Kidney (tissue), 14 donors: ENCODE measurements around the gene MED13L. TPM values are rescaled to one million over a fixed set of nuclear protein-coding genes. Genes with fewer than 3 reads are reported as not detected.
A peak's percentile ranks its signal among the peaks of the same experiment; 100 is the strongest.

ENCODE experiments used
- DNase-seq, 5 donors: peaks; one replicate each; pipeline ENCODE4 v3.0.0-alpha.2; 2013 to 2020
- FAIRE-seq: peaks from 2 replicates; lab custom pipeline; 2012; peaks lifted over from hg19 to GRCh38; lab: Jason Lieb, UNC
- H3K27ac ChIP-seq, 2 donors: one replicate each; pipeline ENCODE4 v1.7.0; 2013; ENCODE audit warnings: low read depth in 2 of 2, low read length in 2 of 2, inconsistent platforms in 1 of 2
- H3K27me3 ChIP-seq: one replicate; pipeline ENCODE4 v1.7.1; 2013; ENCODE audit warnings: low read length, inconsistent platforms; ENCODE audit not compliant: control insufficient read depth, insufficient read depth
- H3K36me3 ChIP-seq, 3 donors: one replicate each; pipeline versions ENCODE4 v1.7.0 to v1.7.1; 2013; ENCODE audit warnings: low read length in 3 of 3, control low read depth in 1 of 3, inconsistent platforms in 1 of 3; ENCODE audit not compliant: insufficient read depth in 3 of 3, control insufficient read depth in 2 of 3
- H3K4me1 ChIP-seq, 3 donors: one replicate each; pipeline versions ENCODE4 v1.7.0 to v1.7.1; 2013; ENCODE audit warnings: low read length in 3 of 3, inconsistent platforms in 1 of 3, low read depth in 1 of 3; ENCODE audit not compliant: control insufficient read depth in 2 of 3, insufficient read depth in 2 of 3
- H3K4me3 ChIP-seq, 3 donors: one replicate each; pipeline versions ENCODE4 v1.7.0 to v1.8.1; 2013; ENCODE audit warnings: low read length in 3 of 3, control low read depth in 1 of 3, inconsistent platforms in 1 of 3
- H3K9ac ChIP-seq, 3 donors: one replicate each; pipeline versions ENCODE4 v1.7.0 to v1.7.1; 2013; ENCODE audit warnings: low read length in 3 of 3, control low read depth in 1 of 3, inconsistent platforms in 1 of 3
- H3K9me3 ChIP-seq, 3 donors: one replicate each; pipeline versions ENCODE4 v1.7.0 to v1.7.1; 2013; ENCODE audit warnings: low read length in 3 of 3, control low read depth in 1 of 3, inconsistent platforms in 1 of 3; ENCODE audit not compliant: control insufficient read depth in 2 of 3, insufficient read depth in 1 of 3
- CTCF ChIP-seq: IDR thresholded peaks from 3 replicates; pipeline ENCODE4 v1.5.1; 2012; ENCODE audit warnings: mild to moderate bottlenecking, moderate library complexity, borderline replicate concordance; ENCODE audit not compliant: insufficient read depth; ENCODE audit errors: extremely low read depth
- intact Hi-C: fragments of 100-400 bp; cut with DNase I; formaldehyde crosslinking; loops from one replicate; pipeline ENCODE4 v1.11.1; 2022
- polyA plus RNA-seq: library from polyadenylated mRNA; stranded (reverse); fragments of 350-450 nt; fragmentation: Illumina TruSeq; extraction: RNeasy Lipid Tissue Mini Kit (QIAGEN cat#74804); gene quantifications from one replicate; pipeline ENCODE4 v1.2.3, GENCODE V29; 2014; ENCODE audit warnings: low read depth, low replicate concordance; ENCODE audit not compliant: insufficient read depth
- total RNA-seq: library from RNA; stranded (reverse); fragmentation: NEBNext Ultra II Directional; extraction: Animal tissue kit (Norgen Biotek cat#: 25700); gene quantifications from one replicate; pipeline ENCODE4 v1.2.1, GENCODE V29; 2021
- donor health status: control.
- donor health status: control.
- donor health status: control.
- donor health status: control.
- donor health status: control.
- donor health status: DM: yes; HTN: yes; CAD: no.
- donor health status: Normal renal cell carcinoma (clear cell type).

MED13L gene
- total and polyA plus RNA-seq, 2 donors from 2014 or later: 7.1 to 153 TPM

GRCh38 chr12:116144384-116144783 is 133.1 kb downstream of the MED13L start:
- DNase-seq (no peak), FAIRE-seq (no peak)
- Histone ChIP-seq H3K27me3 (no peaks in the 10 kb centered on the region), H3K9ac (no peak overlapping the region), H3K4me1 (peaks cover 0 to 18% (median 7%) of the 10 kb centered on the region in 3 donors), H3K9me3 (no peaks in the 10 kb centered on the region), H3K27ac (no peak overlapping the region), H3K36me3 (no peaks in the 10 kb centered on the region), H3K4me3 (no peak overlapping the region)
- TF ChIP-seq CTCF: no peak
- intact Hi-C loops: no loop called here

GRCh38 chr12:116143909-116144308 is 133.6 kb downstream of the MED13L start:
- intact Hi-C loops: no loop called here

GRCh38 chr12:116142936-116143898 is 134.3 kb downstream of the MED13L start:
- H3K4me3 ChIP-seq: no peak overlapping the region
- peaks cover 0 to 18% (median 7%) of the 10 kb centered on the region in 3 donors for H3K4me1 ChIP-seq
- no peak for FAIRE-seq
- H3K27ac ChIP-seq: no peak overlapping the region
- no peak overlapping the region for H3K9ac ChIP-seq
- intact Hi-C loops: no loop called here
- no peak for TF ChIP-seq CTCF
- DNase-seq: peak in 1 of 5 donors; percentile 63
- H3K27me3 ChIP-seq: no peaks in the 10 kb centered on the region
- H3K9me3 ChIP-seq: no peaks in the 10 kb centered on the region
- no peaks in the 10 kb centered on the region for H3K36me3 ChIP-seq

More at GRCh38 chr12:116143909-116144308, 133.6 kb downstream of the MED13L start:
- Histone ChIP-seq H3K9ac (no peak overlapping the region), H3K27me3 (no peaks in the 10 kb centered on the region), H3K36me3 (no peaks in the 10 kb centered on the region), H3K9me3 (no peaks in the 10 kb centered on the region), H3K27ac (no peak overlapping the region), H3K4me1 (peaks cover 0 to 18% (median 7%) of the 10 kb centered on the region in 3 donors), H3K4me3 (no peak overlapping the region)
- DNase-seq: peak in 1 of 5 donors; percentile 37
- TF ChIP-seq CTCF: no peak
- no peak for FAIRE-seq
